Measurements from ENCODE around the gene NPAS3.

The NPAS3 gene

GRCh38 chr14:33805593-33805992, 866.9 kb downstream of the NPAS3 start:
- H2AFZ ChIP-seq (ENCODE audit: low read length), result no peak overlapping the region
- no peaks in the 10 kb centered on the region for H3K27me3 ChIP-seq (replicated peaks; ENCODE audit: insufficient read depth, low read length)
- no peak overlapping the region for H3K27ac ChIP-seq (ENCODE audit: low read length)
- no peaks in the 10 kb centered on the region for H4K20me1 ChIP-seq (ENCODE audit: insufficient read depth, low read length)
- no peak for TF ChIP-seq EZH2phosphoT487 (IDR thresholded peaks at IDR 0.05; ENCODE audit: low read length)
- no peak for TF ChIP-seq CTCF (IDR thresholded peaks at IDR 0.05; ENCODE audit: low read length)
- H3K9ac ChIP-seq (ENCODE audit: low read length), result no peak overlapping the region
- H3F3A ChIP-seq (ENCODE audit: insufficient read depth, low read length), result no peaks in the 10 kb centered on the region
- no peaks in the 10 kb centered on the region for H3K79me2 ChIP-seq (ENCODE audit: low read length)
- H3K36me3 ChIP-seq (replicated peaks; ENCODE audit: insufficient read depth, low read length), result no peaks in the 10 kb centered on the region
- no peak overlapping the region for H3K4me2 ChIP-seq (ENCODE audit: low read depth, low read length)
- H3K4me1 ChIP-seq (ENCODE audit: low read length), result no peaks in the 10 kb centered on the region
- no peak for DNase-seq
- no peak overlapping the region for H3K4me3 ChIP-seq (ENCODE audit: low read length)
- H3K9me3 ChIP-seq (replicated peaks; ENCODE audit: insufficient read depth, low read length), result no peaks in the 10 kb centered on the region
- no peaks in the 10 kb centered on the region for H3K9me2 ChIP-seq (replicated peaks; ENCODE audit: insufficient read depth, low read length)

DNA sequence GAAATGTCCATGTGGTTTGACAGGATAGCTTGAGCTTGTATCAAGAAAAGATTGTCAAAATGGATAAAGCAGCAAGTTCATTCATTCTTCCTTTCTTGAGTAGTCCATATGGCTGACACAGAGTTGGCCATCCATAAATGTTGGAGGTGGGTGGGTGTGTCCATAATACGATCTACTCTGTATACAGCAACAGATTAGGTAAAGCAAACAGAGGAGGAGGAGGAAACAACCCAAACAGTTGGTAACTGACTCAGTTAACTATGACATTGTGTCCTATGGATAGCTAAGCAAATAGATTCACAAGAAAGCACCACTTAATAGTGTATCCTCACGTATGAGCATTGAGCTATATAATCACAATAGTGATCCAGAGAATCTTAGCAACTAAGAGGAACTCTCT, 868.2 kb downstream of the NPAS3 start:
- no peaks in the 10 kb centered on the region for H3K9me3 ChIP-seq (replicated peaks; ENCODE audit: insufficient read depth, low read length)
- no peaks in the 10 kb centered on the region for H4K20me1 ChIP-seq (ENCODE audit: insufficient read depth, low read length)
- no peaks in the 10 kb centered on the region for H3K79me2 ChIP-seq (ENCODE audit: low read length)
- no peaks in the 10 kb centered on the region for H3F3A ChIP-seq (ENCODE audit: insufficient read depth, low read length)
- DNase-seq, result no peak
- no peaks in the 10 kb centered on the region for H3K36me3 ChIP-seq (replicated peaks; ENCODE audit: insufficient read depth, low read length)
- TF ChIP-seq EZH2phosphoT487 (IDR thresholded peaks at IDR 0.05; ENCODE audit: low read length) (no peak), EZH2 (optimal IDR thresholded peaks at IDR 0.05; ENCODE audit: low read depth, low read length) (no peak), CTCF (IDR thresholded peaks at IDR 0.05; ENCODE audit: low read length) (no peak)
- no peak overlapping the region for H3K9ac ChIP-seq (ENCODE audit: low read length)
- H2AFZ ChIP-seq (ENCODE audit: low read length), result no peak overlapping the region
- H3K27me3 ChIP-seq (replicated peaks; ENCODE audit: insufficient read depth, low read length), result no peaks in the 10 kb centered on the region
- no peak overlapping the region for H3K27ac ChIP-seq (ENCODE audit: low read length)
- no peak overlapping the region for H3K4me2 ChIP-seq (ENCODE audit: low read depth, low read length)
- H3K9me2 ChIP-seq (replicated peaks; ENCODE audit: insufficient read depth, low read length), result no peaks in the 10 kb centered on the region
- no peaks in the 10 kb centered on the region for H3K4me1 ChIP-seq (ENCODE audit: low read length)
- H3K4me3 ChIP-seq (ENCODE audit: low read length), result no peak overlapping the region

- no peaks in the 10 kb centered on the region for H3F3A ChIP-seq (ENCODE audit: insufficient read depth, low read length)
- no peaks in the 10 kb centered on the region for H3K9me2 ChIP-seq (replicated peaks; ENCODE audit: insufficient read depth, low read length)
- no peak for DNase-seq
- H3K36me3 ChIP-seq (replicated peaks; ENCODE audit: insufficient read depth, low read length), result no peaks in the 10 kb centered on the region
- no peaks in the 10 kb centered on the region for H3K27me3 ChIP-seq (replicated peaks; ENCODE audit: insufficient read depth, low read length)
- no peak overlapping the region for H3K27ac ChIP-seq (ENCODE audit: low read length)
- no peaks in the 10 kb centered on the region for H3K79me2 ChIP-seq (ENCODE audit: low read length)
- no peak overlapping the region for H3K4me3 ChIP-seq (ENCODE audit: low read length)
- H4K20me1 ChIP-seq (ENCODE audit: insufficient read depth, low read length), result no peaks in the 10 kb centered on the region
- no peak overlapping the region for H3K4me2 ChIP-seq (ENCODE audit: low read depth, low read length)
- no peak overlapping the region for H3K9ac ChIP-seq (ENCODE audit: low read length)
- H2AFZ ChIP-seq (ENCODE audit: low read length), result no peak overlapping the region
- H3K4me1 ChIP-seq (ENCODE audit: low read length), result no peaks in the 10 kb centered on the region
- TF ChIP-seq EZH2phosphoT487 (IDR thresholded peaks at IDR 0.05; ENCODE audit: low read length) (no peak), CTCF (IDR thresholded peaks at IDR 0.05; ENCODE audit: low read length) (no peak), EZH2 (optimal IDR thresholded peaks at IDR 0.05; ENCODE audit: low read depth, low read length) (no peak)
- H3K9me3 ChIP-seq (replicated peaks; ENCODE audit: insufficient read depth, low read length), result no peaks in the 10 kb centered on the region
Measured at GRCh38 chr14:33808187-33808586, 869.5 kb downstream of the NPAS3 start.
